ENCODE data around the gene TNNT1.
"Not testable (repeated sequence)": the region's sequence is repeated elsewhere in the genome, so short reads cannot be mapped to it uniquely, and the experiment has no call there.

The TNNT1 gene

GRCh38 chr19:55166530-55167268 is 17.7 kb upstream of the TNNT1 start, which contains the start of gene DNAAF3:
DNAAF3 (minus strand) TSS chr19:55166613; CDS start chr19:55166413, 200 bp downstream.
- peak; percentile 99 for DNase-seq

DNA sequence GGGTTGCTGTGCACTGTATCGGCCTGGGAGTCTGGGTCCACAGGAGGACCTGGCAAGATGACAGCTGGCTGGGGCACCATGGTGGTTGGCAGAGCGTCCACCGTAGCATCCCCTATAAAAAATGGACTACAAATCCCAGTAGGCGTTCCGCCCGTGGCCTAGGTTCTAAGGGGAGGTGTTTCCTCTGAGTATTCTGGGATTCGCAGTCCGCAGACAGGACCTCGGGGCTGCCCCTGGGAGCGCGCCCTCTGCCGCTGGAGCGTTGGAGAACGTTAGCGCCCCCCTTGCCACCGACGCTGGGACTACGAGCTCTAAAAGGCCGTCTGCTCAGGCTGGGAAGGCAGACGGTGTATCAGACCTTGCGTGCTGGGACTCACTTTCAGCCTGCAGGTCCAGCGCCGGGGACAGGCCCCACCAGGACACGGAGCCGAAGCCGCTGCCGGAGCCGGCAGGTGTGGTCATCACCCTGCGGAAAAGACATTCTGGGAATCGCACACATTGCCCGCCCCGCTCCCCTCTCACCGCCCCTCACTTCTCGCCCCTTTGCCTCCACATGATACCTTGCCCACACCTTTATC is 17.0 kb upstream of the TNNT1 start:
- DNase-seq: peak; percentile 94

GRCh38 chr19:55161571-55162322 is 12.7 kb upstream of the TNNT1 start:
- peak; percentile 40 for DNase-seq

- no peak for DNase-seq
These were observed 12.0 kb upstream of the TNNT1 start for GRCh38 chr19:55160986-55161365.

DNA sequence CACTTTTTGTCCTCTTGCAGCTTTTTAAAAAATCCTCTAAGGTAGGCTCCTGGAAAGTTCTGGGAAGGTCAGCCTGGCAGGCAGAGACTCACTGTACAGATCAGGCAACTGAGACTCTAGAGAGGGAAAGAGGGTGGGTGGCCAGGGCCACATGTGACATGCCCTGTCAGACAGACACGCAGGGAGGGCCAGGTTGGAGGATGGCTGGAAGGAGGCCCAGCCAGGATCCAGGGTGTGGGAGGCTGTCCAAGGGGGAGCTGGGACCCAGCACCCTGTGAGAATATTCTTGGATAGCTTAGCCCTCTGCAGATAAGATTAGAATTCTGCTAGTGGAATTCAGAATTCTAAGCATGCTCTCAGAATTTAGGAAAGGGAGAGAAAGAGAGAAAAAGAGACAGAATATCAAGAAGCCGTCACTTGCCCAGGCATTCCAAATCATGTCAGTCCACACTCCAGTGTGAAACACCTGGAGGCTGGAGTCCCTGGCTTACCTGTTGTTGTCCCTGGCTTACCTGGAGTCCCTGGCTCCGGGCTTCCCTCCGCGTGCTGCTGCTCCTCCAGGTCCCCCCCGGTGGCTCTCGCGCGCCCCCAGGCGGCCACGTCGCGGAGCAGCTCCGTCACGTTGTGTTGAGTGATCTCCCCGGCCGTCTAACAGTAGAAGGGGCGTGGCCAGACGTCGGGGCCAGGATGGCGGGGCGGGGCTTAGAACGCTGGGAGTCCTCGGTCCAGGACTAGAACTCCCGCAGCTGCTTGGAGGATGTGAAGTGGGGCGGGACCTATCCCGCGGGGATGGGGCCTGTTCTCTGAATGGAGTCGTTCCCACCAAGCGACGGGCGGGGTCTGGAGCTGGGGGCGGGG is 11.4 kb upstream of the TNNT1 start:
- peak; percentile 98 for DNase-seq

DNA sequence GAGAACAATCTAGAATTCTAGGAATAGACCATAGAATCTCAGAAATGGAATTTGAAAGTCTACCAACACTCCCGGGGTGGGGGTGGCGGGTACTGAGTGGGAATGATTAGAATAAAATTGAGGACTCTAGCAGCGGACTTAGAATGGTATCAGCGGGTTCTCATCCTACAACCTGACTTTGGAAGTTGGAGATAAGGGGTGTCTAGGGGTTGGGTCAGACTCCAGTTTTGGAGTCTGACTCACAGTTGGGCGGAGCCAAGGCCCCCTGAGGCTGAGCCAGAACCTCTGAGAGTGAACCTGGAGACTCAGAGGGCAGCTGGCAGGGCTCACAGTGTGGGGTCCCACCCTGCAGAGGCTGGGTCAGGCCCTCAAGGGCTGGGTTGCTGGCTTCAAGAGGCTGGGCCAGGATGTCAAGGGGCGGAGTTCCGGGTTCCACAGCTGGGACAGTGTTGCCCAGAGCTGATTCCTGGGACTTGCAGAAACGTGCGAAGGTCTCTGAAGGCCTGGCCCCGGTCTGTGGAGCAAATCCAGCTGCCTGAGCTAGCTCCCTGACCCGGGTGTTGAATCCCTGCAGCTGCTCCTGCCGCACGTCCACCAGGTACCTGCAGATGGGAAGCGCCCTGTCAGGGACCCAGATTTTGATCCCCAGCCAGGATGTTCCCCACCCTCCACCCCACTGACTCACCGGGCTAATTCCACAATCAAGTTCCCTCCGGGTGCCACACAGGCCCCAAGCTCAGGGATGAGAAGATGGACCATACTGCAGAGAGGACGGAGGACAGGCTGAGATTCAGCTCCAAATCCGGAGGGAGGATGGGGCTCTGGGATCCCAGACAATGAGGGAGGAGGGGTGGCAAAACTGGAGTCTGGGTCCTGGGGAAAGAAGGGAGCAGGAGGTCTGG is 10.1 kb upstream of the TNNT1 start:
- no peak for DNase-seq

- DNase-seq: no peak
These were observed 9.4 kb upstream of the TNNT1 start for GRCh38 chr19:55158423-55158822.

DNA sequence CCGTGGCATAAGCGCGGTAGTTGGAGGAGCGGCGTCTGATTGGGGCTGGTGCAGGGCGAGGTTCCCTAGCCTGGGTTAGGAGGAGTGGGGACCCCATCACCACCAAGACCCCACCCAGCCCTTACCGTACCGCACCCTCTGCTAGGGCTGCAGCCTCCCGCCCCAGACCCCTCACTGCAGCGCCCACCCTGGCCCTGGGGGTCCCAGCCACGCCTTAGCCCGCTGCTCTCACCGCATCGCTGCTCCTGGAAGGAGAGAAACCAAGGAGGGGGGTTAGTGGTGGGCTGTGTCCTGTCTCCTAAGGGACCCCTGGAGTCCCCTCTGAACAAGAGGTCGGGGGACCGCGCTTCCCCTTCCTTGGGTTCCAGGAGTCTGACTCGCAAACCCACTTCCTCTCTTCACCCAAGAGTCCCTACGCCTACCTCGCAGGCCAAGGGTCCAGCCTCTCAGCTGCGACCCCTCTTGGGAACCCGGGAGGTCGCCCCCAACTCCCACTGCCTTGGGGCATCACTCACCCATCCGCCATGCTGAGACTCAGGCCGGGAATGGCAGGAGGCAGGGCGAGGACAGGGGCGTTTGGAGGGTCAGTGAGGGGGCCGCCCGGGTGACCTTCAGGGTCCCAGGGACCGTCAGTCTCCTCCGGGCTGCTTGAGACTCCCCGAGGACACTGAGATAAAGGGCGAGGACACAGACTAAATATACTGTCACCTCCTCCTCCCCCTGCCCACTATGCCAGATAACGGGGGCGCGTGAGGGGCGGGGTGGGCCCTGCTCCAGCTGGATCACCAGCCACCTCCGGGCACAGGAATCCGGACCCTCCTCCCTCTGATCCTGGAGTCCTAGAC is 8.3 kb upstream of the TNNT1 start, which contains the start of gene TNNI3:
Gene TNNI3 (minus strand): TSS at position 669 of the 845 bp plus-strand sequence. CDS start 143 bp downstream, at position 526.
- no peak for DNase-seq

DNA sequence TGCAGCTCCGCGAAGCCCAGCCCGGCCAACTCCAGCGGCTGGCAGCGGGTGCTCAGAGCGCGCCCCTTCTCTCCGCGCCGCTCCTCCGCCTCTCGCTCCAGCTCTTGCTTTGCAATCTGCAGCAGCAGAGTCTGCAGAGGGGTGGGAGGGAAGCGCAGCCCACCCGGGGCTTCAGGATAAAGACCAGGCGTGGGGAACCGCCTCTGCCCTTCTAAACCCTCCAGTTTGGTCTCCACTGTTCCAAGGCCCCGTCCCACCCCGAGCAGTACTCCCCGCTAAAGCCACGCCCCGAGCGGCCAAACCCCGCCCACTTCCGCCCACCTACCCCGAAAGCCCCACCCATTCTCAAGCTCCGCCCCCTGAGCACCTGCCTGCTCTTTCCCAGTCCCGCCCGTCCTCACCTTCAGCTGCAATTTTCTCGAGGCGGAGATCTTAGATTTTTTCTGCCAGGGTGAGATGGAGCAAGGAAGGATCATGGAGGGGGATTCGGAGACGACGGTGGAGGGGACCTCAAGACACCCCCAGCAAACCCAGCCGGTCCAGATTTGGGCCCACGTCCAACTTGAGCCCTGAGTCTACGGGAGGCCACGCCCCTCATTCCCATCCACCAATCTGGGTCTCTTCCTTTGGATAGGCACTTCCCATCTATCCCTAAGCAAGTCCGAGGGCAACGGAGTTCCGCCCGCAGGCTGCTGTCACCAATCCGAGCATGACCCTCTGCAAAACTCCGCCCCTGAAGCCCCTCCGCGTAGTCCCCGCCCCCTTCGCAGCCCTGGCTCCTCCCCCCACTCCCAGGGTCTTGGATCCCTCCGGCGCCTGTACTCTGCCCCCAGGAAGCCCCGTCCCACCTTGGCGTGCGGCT is 7.4 kb upstream of the TNNT1 start:
- peak; percentile 98 for DNase-seq

DNA sequence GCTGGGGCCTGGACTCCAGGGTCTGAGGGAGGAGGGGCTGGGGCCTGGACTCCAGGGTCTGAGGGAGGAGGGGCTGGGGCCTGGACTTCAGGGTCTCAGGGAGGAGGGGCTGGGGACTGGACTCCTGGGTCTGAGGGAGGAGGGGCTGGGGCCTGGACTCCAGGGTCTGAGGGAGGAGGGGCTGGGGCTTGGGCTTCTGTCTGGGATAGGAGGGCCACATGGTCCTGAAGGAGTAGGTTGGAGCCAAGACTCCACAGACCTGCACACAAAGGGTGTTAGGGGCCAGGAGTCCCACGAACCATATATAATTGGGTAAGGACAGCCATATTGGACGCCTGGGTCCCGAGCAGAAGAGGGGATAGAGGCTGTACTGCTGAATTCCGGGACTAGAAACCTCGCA is 6.8 kb upstream of the TNNT1 start:
- not testable (repeated sequence) for DNase-seq

GRCh38 chr19:55153652-55154264 is 4.8 kb upstream of the TNNT1 start:
- no peak for DNase-seq

GRCh38 chr19:55152017-55152416 is 3.0 kb upstream of the TNNT1 start:
- peak; percentile 68 for DNase-seq

- DNase-seq: peak; percentile 92
These were observed 1.3 kb downstream of the TNNT1 start for GRCh38 chr19:55147545-55148251.

DNA sequence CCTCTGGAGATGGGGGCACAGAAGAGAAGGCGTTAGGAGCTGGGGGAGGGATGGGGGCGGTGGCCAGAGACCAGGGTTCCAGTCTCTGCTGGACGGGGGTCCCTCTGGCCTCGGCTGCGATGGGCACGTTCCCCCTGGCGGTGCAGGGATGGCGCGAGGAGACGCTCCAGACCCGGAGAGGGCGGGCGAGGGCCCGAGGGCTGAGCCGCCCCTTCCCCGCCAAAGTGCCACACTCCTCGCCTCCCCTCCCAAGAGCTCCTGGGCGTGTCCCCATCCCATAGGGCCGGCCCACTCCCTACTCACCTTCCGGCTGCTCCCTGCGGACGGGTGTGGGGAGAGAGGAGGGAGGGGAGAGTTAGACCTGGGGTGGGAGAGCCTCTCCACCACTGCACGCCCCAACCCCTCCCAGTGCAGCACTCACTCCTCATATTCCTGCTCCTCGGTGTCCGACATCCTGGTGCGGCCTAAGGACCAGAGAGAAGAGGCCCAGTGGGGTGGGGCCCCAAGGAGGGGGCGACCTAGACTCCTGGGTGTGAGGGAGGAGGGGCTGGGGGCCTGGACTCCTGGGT is 2.2 kb downstream of the TNNT1 start:
- DNase-seq: peak; percentile 93

- peak; percentile 88 for DNase-seq
These were observed 2.8 kb downstream of the TNNT1 start for GRCh38 chr19:55146078-55146704.

DNA sequence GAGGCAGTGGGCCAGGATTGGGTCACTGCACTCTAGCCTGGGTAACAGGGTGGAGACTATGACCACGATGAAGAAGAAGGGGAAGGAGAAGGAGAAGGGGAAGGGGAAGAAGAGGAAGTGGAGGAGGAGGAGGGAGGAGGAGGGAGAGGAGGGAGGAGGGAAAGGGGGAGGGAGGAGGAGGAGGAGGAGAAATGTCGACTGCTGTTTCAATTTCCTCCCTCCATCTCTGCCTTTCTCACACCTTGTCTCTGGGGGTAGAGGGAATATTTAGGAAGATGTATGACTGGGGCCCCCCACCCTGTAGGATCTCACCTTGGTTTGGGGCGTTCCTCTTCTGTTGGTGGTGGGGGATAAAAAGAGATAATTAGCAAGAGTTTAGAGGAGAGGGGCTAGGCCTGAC is 3.8 kb downstream of the TNNT1 start:
- no peak for DNase-seq

DNA sequence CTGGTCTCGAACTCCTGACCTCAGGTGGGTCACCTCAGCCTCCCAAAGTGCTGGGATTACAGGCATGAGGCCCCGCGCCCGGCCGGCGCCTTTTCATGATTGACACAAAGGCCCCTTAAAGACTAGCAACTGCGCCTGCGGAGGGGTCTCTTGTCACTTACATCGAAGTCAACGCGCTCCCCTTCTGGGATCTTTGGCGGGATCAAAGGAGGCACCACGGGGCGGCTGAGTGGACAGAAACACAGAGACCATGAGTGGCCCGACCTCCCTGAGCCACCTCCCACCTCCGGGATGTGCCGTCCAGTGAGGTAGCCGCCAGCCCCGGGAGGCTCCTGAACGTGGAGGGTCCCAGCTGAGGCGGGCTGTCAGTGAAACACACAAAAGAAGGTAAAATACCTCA is 7.3 kb downstream of the TNNT1 start:
- DNase-seq: peak; percentile 32

DNA sequence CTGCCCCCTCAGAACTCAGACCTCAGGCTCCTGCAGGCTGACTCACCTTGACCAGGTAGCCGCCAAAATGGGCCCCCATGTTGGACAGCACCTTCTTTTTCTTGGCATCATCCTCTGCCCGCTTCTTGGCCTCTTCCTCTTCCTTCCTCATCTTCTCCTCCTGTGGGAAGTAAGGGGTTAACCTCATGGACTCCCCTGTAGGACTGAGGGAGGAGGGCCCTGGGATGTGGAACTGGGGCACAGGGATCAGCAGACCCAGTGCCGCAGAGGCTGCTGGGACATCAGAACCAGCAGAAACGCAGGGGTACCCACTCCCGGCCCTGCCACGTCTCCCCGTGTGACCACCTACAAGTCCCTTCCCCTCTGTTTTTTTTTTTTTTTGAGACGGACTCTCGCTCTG is 11.1 kb downstream of the TNNT1 start:
- DNase-seq: no peak
